Common myeloid progenitor, CD34-positive (primary cell): ENCODE measurements around the gene SMURF1.
"Not testable (repeated sequence)": the region's sequence is repeated elsewhere in the genome, so short reads cannot be mapped to it uniquely, and the experiment has no call there.

Experiments used
- CTCF ChIA-PET: fragments of 350-600 bp; sonication (Branson Sonifier 250); formaldehyde crosslinking; loops from one replicate; lab custom pipeline; 2021; ENCODE audit warnings: antibody characterized with exemption; lab: Charles Lee
- POLR2A ChIA-PET: fragments of 350-600 bp; sonication (Branson Sonifier 250); formaldehyde crosslinking; loops from one replicate; lab custom pipeline; 2021; ENCODE audit warnings: antibody characterized with exemption; lab: Charles Lee
- DNase-seq, 3 donors: peaks; one replicate each; pipeline versions ENCODE4 v3.0.0 to v3.0.0-alpha.2; 2013
- H3K27ac ChIP-seq, 2 experiments: 1 replicate in 1 of 2; 2 replicates in 1 of 2; pipeline ENCODE4 v1.7.0; 2013; ENCODE audit warnings: inconsistent platforms in 2 of 2, low read length in 2 of 2, mild to moderate bottlenecking in 2 of 2, low read depth in 1 of 2, moderate library complexity in 1 of 2; ENCODE audit not compliant: severe bottlenecking in 2 of 2, insufficient read depth in 1 of 2, poor library complexity in 1 of 2
- H3K27me3 ChIP-seq, 5 experiments: replicated peaks in 2 of 5; 1 replicate in 3 of 5; 2 replicates in 2 of 5; pipeline versions ENCODE4 v1.6.1 to v1.7.0; 2013; ENCODE audit warnings: low read length in 4 of 5, mild to moderate bottlenecking in 2 of 5, moderate library complexity in 2 of 5, inconsistent platforms in 1 of 5; ENCODE audit not compliant: insufficient read depth in 5 of 5, control insufficient read depth in 4 of 5
- H3K36me3 ChIP-seq, 4 experiments: 1 replicate in 2 of 4; 2 replicates in 2 of 4; pipeline versions ENCODE4 v1.6.1 to v1.7.0; 2013; ENCODE audit warnings: low read length in 3 of 4, control low read depth in 1 of 4, mild to moderate bottlenecking in 1 of 4; ENCODE audit not compliant: control insufficient read depth in 4 of 4, insufficient read depth in 4 of 4
- H3K4me1 ChIP-seq, 4 experiments: 1 replicate in 3 of 4; 2 replicates in 1 of 4; pipeline versions ENCODE4 v1.6.1 to v1.7.1; 2013; ENCODE audit warnings: low read length in 3 of 4, mild to moderate bottlenecking in 3 of 4, control low read depth in 1 of 4, inconsistent platforms in 1 of 4, moderate library complexity in 1 of 4; ENCODE audit not compliant: control insufficient read depth in 4 of 4, insufficient read depth in 4 of 4; ENCODE audit errors: control extremely low read depth in 1 of 4
- H3K4me3 ChIP-seq, 7 experiments: 1 replicate in 4 of 7; 2 replicates in 3 of 7; pipeline versions ENCODE4 v1.5.1 to v1.7.0; 2013; ENCODE audit warnings: mild to moderate bottlenecking in 7 of 7, low read length in 6 of 7, moderate library complexity in 6 of 7, inconsistent platforms in 2 of 7, low read depth in 2 of 7, control low read depth in 1 of 7; ENCODE audit not compliant: insufficient read depth in 4 of 7, control insufficient read depth in 1 of 7; ENCODE audit errors: extremely low read depth in 1 of 7
- H3K9me3 ChIP-seq, 5 experiments: 1 replicate in 4 of 5; 2 replicates in 1 of 5; pipeline versions ENCODE4 v1.6.1 to v1.7.1; 2013; ENCODE audit warnings: low read length in 4 of 5, mild to moderate bottlenecking in 2 of 5, inconsistent platforms in 1 of 5, low read depth in 1 of 5, moderate library complexity in 1 of 5; ENCODE audit not compliant: control insufficient read depth in 4 of 5, insufficient read depth in 2 of 5; ENCODE audit errors: control extremely low read depth in 1 of 5
- WGBS: methylation state at CpG from one replicate; pipeline ENCODE4 v1.1.5; 2013; ENCODE audit not compliant: insufficient coverage; 5-methylcytosine and 5-hydroxymethylcytosine counted together

SMURF1 gene

GRCh38 chr7:99165816-99166215 lies 21.9 kb upstream of the SMURF1 start:
- Histone ChIP-seq H3K9me3 (no peaks in the 10 kb centered on the region), H3K4me3 (no peak overlapping the region), H3K36me3 (no peaks in the 10 kb centered on the region), H3K4me1 (peaks cover 0 to 7% (median 3%) of the 10 kb centered on the region in 4 experiments), H3K27me3 (no peaks in the 10 kb centered on the region), H3K27ac (no peak overlapping the region)
- CTCF ChIA-PET = interaction anchor here (0.7 to 1.1 kb wide), 2 partner anchors 21 to 327 kb away, joined by 3 read pairs; no protein-coding TSS in a partner anchor
- whole genome bisulfite sequencing = 64% methylated on average over 2 of the region's 3 CpGs
- DNase-seq = no peak
- POLR2A ChIA-PET = no interaction called here

- H3K4me3 ChIP-seq, CTCF ChIA-PET, H3K4me1 ChIP-seq, H3K9me3 ChIP-seq, H3K27ac ChIP-seq, H3K36me3 ChIP-seq, H3K27me3 ChIP-seq, POLR2A ChIA-PET: not testable (repeated sequence)
- WGBS = no CpG with 5 or more reads among the region's 4 CpGs
- DNase-seq = peak in 2 of 3 donors; percentile 25
These were observed 19.8 kb upstream of the SMURF1 start for GRCh38 chr7:99163669-99164068.

DNA sequence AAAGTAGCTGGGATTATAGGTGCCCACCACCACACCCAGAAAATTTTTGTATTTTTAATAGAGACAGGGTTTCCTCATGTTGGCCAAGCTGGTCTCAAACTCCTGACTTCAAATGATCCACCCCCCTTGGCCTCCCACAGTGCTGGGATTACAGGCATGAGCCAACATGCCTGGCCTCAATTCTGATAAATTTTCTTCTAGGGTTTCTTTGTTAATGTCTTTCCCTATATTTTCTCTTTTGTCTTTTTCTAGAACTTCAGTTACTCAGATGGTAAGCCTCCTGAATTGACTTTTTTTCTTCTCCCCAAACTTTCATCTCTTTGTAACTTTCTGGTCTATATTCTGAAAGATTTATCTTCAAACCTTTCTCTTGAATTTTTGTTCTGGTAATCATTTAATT lies 12.7 kb upstream of the SMURF1 start:
- Histone ChIP-seq H3K4me3 (no peak overlapping the region), H3K4me1 (peaks cover 0 to 5% (median 2%) of the 10 kb centered on the region in 4 experiments), H3K27me3 (no peaks in the 10 kb centered on the region), H3K27ac (no peak overlapping the region), H3K9me3 (no peaks in the 10 kb centered on the region), H3K36me3 (no peaks in the 10 kb centered on the region)
- ChIA-PET CTCF (no interaction called here), POLR2A (no interaction called here)
- no peak for DNase-seq

DNA sequence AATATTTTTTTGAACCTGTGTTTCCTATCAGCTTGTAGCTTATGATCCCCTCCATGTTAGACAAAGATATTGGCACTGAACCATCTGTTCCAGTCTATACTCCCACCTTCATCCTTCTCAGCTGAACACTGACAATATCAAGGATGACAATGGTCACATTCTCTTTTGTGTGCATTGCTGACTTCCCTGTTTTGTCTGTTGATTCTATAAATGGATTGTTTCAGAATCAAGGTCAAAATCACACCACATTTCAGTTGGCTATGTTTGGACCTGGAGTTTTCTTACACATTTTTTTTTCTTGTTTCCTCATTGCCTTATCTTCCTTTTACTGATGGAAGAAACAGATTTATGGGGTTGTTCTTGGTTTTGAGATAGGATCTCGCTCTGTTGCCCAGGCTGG lies 11.3 kb upstream of the SMURF1 start:
- no peak overlapping the region for H3K27ac ChIP-seq
- DNase-seq = peak in 2 of 3 donors; percentile 55 to 58
- WGBS = no CpG with 5 or more reads among the region's 1 CpG
- ChIA-PET CTCF (interaction anchor here (1.1 kb wide), 2 partner anchors 11 to 86 kb away, joined by 3 read pairs; partner anchors contain the start of gene SMURF1), POLR2A (no interaction called here)
- no peaks in the 10 kb centered on the region for H3K36me3 ChIP-seq
- H3K4me1 ChIP-seq = peaks cover 0 to 5% (median 2%) of the 10 kb centered on the region in 4 experiments
- H3K4me3 ChIP-seq = no peak overlapping the region
- H3K27me3 ChIP-seq = no peaks in the 10 kb centered on the region
- no peaks in the 10 kb centered on the region for H3K9me3 ChIP-seq

- ChIA-PET POLR2A (no interaction called here), CTCF (no interaction called here)
- Histone ChIP-seq H3K9me3 (no peaks in the 10 kb centered on the region), H3K4me1 (peaks cover 0 to 16% (median 14%) of the 10 kb centered on the region in 4 experiments), H3K36me3 (peaks cover 0 to 3% (median 0%) of the 10 kb centered on the region in 4 experiments), H3K4me3 (no peak overlapping the region), H3K27ac (no peak overlapping the region), H3K27me3 (peaks cover 0 to 2% (median 0%) of the 10 kb centered on the region in 5 experiments)
- no CpG with 5 or more reads among the region's 4 CpGs for WGBS
- DNase-seq = no peak
These were observed 3.1 kb upstream of the SMURF1 start for GRCh38 chr7:99146979-99147378.

DNA sequence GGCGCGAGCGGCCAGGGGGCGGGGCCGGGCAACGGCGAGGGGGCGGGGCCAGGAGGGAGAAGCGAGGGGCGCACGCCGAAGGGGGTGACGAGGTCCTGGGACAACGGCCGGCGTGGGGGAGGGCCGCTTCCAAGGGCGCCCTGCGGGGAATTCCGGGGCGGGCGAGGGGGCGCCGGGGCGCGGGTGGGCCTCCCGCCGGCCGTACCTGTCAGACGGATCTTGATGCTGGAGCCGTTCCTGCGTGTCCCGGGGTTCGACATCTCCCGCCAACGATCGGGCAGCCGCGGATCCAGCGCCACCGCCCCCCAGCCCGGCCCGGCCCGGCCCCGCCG lies 421 bp downstream of the SMURF1 start:
- ChIA-PET CTCF (no interaction called here), POLR2A (no interaction called here)
- peak overlapping the region; percentile 46 to 78 for H3K27ac ChIP-seq
- no peaks in the 10 kb centered on the region for H3K9me3 ChIP-seq
- H3K36me3 ChIP-seq = peaks cover 0 to 5% (median 0%) of the 10 kb centered on the region in 4 experiments
- H3K4me1 ChIP-seq = peaks cover 0 to 23% (median 17%) of the 10 kb centered on the region in 4 experiments
- H3K27me3 ChIP-seq = peaks cover 0 to 2% (median 0%) of the 10 kb centered on the region in 5 experiments
- H3K4me3 ChIP-seq = peak overlapping the region; percentile 42 to 95 (median 70)
- 0% methylated on average over 44 of the region's 46 CpGs for WGBS
- DNase-seq = no peak

- H3K27me3 ChIP-seq = no peaks in the 10 kb centered on the region
- WGBS = 34% methylated on average over 23 of the region's 33 CpGs
- POLR2A ChIA-PET = no interaction called here
These were observed 984 bp downstream of the SMURF1 start for GRCh38 chr7:99142727-99143520.

More at GRCh38 chr7:99142727-99143520, 984 bp downstream of the SMURF1 start:
- no peaks in the 10 kb centered on the region for H3K9me3 ChIP-seq
- peak overlapping the region in 4 of 7 experiments; percentile 19 to 95 (median 56) for H3K4me3 ChIP-seq
- H3K4me1 ChIP-seq = peaks cover 0 to 23% (median 17%) of the 10 kb centered on the region in 4 experiments
- H3K36me3 ChIP-seq = peaks cover 0 to 5% (median 0%) of the 10 kb centered on the region in 4 experiments
- DNase-seq = peak; percentile 91 to 95 (median 94)
- CTCF ChIA-PET = no interaction called here
- H3K27ac ChIP-seq = no peak overlapping the region
